ENCODE results near the gene TBX5.

Gene TBX5

DNA sequence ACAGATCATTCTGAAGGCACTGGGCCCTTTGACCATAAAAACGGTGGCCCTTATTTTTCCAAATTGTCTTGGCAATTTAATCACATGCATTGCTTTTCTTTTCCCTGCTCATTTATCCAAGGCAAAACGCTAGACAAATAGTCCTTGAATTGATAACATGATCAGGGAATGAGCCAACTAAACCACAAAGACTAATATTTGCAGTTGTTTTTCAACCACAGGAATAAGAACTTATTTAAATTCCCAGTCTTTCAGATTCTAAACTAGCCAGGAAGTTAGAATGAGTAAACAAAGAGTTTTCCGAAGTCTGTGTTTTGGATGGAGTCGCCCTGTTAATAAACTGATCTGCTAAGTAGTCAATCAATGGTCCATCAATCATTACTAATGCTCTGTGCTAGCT is 14.9 kb downstream of the TBX5 start:
- no peak overlapping the region for H3K4me3 ChIP-seq (ENCODE audit: control insufficient read depth, low read depth, low read length)
- DNase-seq (ENCODE audit: low read depth) = peak; percentile 36
- TF ChIP-seq, protein P1, sequence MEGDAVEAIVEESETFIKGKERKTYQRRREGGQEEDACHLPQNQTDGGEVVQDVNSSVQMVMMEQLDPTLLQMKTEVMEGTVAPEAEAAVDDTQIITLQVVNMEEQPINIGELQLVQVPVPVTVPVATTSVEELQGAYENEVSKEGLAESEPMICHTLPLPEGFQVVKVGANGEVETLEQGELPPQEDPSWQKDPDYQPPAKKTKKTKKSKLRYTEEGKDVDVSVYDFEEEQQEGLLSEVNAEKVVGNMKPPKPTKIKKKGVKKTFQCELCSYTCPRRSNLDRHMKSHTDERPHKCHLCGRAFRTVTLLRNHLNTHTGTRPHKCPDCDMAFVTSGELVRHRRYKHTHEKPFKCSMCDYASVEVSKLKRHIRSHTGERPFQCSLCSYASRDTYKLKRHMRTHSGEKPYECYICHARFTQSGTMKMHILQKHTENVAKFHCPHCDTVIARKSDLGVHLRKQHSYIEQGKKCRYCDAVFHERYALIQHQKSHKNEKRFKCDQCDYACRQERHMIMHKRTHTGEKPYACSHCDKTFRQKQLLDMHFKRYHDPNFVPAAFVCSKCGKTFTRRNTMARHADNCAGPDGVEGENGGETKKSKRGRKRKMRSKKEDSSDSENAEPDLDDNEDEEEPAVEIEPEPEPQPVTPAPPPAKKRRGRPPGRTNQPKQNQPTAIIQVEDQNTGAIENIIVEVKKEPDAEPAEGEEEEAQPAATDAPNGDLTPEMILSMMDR (conservative IDR thresholded peaks at IDR 0.05; ENCODE audit: control insufficient read depth, insufficient read depth, low read depth, low read length) = no peak

DNA sequence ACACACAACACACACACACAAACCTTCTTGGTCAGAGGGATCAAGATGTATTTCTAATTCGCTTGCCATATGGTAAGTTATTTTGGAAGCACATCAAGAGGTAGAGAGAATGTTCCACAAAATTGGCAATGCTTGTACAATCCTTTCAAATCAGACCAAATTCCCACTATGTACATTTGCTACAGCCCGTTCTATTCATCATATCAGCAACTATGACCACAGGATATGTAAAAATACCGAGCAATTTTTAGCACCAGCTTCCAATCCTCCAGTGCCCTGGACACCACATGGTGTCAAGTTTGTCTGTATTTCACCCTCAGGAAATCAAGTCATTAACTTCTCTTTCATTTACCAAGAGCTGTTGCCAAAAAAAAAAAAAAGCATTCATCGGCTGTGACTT is 21.2 kb downstream of the TBX5 start:
- TF ChIP-seq, protein P1 (conservative IDR thresholded peaks at IDR 0.05; ENCODE audit: control insufficient read depth, insufficient read depth, low read depth, low read length) = no peak
- H3K4me3 ChIP-seq (ENCODE audit: control insufficient read depth, low read depth, low read length) = no peak overlapping the region
- DNase-seq (ENCODE audit: low read depth) = peak; percentile 36

DNA sequence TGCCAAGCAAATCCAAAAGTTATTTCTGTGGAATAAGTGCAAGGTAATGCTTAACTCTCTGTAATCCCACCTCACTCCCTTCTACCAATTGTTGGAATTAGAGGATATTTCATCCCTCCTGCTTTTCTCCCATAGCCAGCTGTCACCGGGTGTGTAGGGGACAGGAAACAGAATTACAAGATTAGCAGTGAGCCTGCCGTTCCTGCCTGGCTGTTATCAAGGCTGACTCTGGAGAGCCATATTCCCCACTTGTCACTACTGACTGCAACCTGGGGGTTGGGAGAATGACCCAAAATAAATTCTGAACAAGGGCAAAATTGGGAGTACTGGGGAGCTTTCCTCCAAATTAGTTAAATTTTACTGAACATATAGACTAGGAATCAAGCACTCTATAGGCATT is 24.8 kb downstream of the TBX5 start:
- no peak for DNase-seq (ENCODE audit: low read depth)
- TF ChIP-seq, protein P1 (conservative IDR thresholded peaks at IDR 0.05; ENCODE audit: control insufficient read depth, insufficient read depth, low read depth, low read length) = no peak
- H3K4me3 ChIP-seq (ENCODE audit: control insufficient read depth, low read depth, low read length) = no peak overlapping the region

DNA sequence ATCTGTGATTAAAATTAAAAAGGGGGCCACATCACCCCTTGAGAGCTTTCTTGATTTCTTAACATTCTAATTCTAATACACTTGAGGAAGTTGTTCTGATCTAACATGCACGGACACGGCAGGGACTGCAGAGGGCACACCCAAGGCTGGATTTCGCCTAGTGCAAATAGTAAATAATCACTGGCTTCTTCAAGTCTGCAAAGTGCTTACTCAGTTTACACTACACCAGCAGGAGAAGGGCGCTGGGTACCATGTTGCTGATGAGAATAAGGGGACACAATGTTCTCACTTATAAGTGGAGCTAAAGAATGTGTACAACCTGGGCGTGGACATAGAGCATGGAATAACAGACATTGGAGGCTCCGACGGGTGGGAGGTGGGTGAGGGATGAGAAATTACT is 34.2 kb downstream of the TBX5 start:
- TF ChIP-seq, protein P1 (conservative IDR thresholded peaks at IDR 0.05; ENCODE audit: control insufficient read depth, insufficient read depth, low read depth, low read length) = no peak
- DNase-seq (ENCODE audit: low read depth) = no peak
- H3K4me3 ChIP-seq (ENCODE audit: control insufficient read depth, low read depth, low read length) = no peak overlapping the region

DNA sequence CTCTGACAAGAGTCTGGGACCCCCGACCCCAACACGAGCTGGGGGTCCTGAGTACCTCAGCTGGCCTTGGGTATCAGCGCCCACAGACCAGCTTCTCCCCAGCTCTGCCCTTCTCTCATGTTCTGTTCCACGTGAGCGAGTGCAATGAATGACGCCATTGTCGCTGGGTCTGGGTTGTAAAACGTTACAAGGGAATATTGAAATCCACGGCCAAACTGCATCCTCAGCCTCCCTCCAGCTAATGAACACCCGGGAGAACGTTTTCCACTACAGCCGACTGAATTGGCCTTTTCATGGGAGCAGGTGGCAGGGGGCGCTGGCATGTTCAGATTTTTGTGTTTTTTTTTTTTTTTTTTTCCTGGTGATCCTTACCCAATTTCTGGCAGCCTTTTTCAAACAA is 34.7 kb downstream of the TBX5 start:
- TF ChIP-seq, protein P1 (conservative IDR thresholded peaks at IDR 0.05; ENCODE audit: control insufficient read depth, insufficient read depth, low read depth, low read length) = no peak
- no peak for DNase-seq (ENCODE audit: low read depth)

DNA sequence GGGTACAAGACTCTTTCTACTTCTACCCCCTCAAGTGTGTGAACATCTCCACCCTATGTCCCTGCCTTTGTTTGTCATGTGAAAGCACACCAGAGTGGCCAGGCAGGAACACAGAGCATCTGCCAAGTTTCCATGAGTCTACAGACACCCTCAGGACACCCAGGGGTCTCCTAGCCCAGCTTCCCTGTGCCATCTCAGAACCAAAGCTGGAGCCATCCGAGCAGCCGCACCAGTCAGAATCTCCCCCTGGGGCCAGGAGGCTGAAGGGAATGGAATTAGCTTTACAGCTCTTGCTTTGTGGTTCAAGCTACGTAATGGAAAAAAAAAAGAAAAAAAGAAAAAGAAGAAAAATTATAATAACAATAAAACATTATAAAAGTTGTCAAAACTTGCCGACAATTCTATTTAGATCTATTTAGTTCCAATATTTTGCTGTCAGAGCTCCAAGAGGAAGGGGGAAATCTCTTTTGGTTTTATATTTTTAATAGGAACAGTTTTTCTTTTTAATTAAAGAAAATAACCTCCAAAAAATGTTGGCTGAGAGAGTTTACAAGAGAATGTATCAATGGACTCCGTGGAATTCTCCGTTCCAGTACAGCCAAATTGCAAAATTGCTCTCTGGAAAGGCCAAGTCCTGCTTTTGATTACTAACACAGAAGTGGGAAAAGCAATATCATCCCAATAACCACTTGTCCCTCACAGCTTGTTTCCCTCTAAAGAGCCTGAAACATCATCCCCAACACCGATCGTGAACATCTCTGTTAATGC is 37.1 kb downstream of the TBX5 start:
- TF ChIP-seq, protein P1 (conservative IDR thresholded peaks at IDR 0.05; ENCODE audit: control insufficient read depth, insufficient read depth, low read depth, low read length) = no peak
- DNase-seq (ENCODE audit: low read depth) = peak; percentile 12
- H3K4me3 ChIP-seq (ENCODE audit: control insufficient read depth, low read depth, low read length) = no peak overlapping the region

More for the DNA sequence above, 34.7 kb downstream of the TBX5 start:
- no peak overlapping the region for H3K4me3 ChIP-seq (ENCODE audit: control insufficient read depth, low read depth, low read length)
